GM23248 (cell line): Measurements from ENCODE around the gene NEBL.

Source experiments
- EZH2 ChIP-seq: fragments of 200-600 bp; sonication (generic); IDR thresholded peaks from 2 replicates; pipeline ENCODE4 v1.6.1; 2018; ENCODE audit warnings: antibody characterized with exemption, mild to moderate bottlenecking; ENCODE audit not compliant: insufficient read depth, poor library complexity, severe bottlenecking
- EZH2phosphoT487 ChIP-seq: fragments of 200-600 bp; sonication (generic); IDR thresholded peaks from 2 replicates; pipeline ENCODE4 v1.6.1; 2018; ENCODE audit warnings: antibody characterized with exemption, moderate library complexity, mild to moderate bottlenecking, low read depth; ENCODE audit not compliant: insufficient read depth

GRCh38 chr10:20856484-20856883 is 40.6 kb downstream of the NEBL start:
- TF ChIP-seq EZH2 (no peak), EZH2phosphoT487 (no peak)
